Measurements from ENCODE around the gene LAMA1. TPM values are rescaled to one million over a fixed set of nuclear protein-coding genes. Genes with fewer than 3 reads are reported as not detected.

Gene LAMA1
- total and polyA plus RNA-seq, 4 experiments from 2014 or later: not detected

DNA sequence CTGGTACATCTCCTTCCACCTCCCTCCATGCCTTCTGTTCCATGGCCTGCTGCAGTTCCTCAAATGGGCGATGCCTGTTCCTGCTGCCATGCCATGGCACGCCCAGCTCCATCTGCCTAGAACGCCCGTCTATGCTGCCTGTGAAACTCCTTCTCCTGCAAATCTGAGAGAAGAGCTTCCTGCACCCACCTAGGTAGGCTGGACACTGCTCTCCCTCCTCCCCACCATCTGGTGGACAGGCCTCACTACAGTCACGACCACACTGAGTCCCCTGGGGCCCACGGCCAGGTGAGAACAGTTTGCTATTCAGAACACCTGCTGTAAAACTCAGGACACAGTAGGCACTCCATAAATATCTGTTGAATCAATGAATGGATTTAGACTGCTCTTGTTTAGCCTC, 92.4 kb downstream of the LAMA1 start:
- no peak overlapping the region for H3K27ac Mint-ChIP-seq
- Histone ChIP-seq H3K36me3 (ENCODE audit: insufficient read depth, low read length) (no peaks in the 10 kb centered on the region), H3K4me3 (ENCODE audit: low read length in 2 of 2) (no peak overlapping the region), H3K27me3 (ENCODE audit: insufficient read depth, low read length) (no peaks in the 10 kb centered on the region), H3K9me3 (ENCODE audit: control insufficient read depth in 1 of 2, low read length in 2 of 2) (no peaks in the 10 kb centered on the region), H3K4me1 (ENCODE audit: insufficient read depth, low read length) (no peaks in the 10 kb centered on the region), H3K27ac (ENCODE audit: low read depth, low read length) (no peak overlapping the region)
- intact Hi-C loops (cut with micrococcal nuclease): no loop called here
- no peak overlapping the region for H3K4me3 Mint-ChIP-seq
- DNase-seq: no peak
- no peaks in the 10 kb centered on the region for H3K4me1 Mint-ChIP-seq
- ChIA-PET POLR2A (ENCODE audit: partially characterized antibody) (no interaction called here), CTCF (ENCODE audit: partially characterized antibody) (no interaction called here)
- no peaks in the 10 kb centered on the region for H3K36me3 Mint-ChIP-seq
- H3K27me3 Mint-ChIP-seq: no peaks in the 10 kb centered on the region
- peaks cover 0 to 6% (median 4%) of the 10 kb centered on the region in 8 donors for H3K9me3 Mint-ChIP-seq

DNA sequence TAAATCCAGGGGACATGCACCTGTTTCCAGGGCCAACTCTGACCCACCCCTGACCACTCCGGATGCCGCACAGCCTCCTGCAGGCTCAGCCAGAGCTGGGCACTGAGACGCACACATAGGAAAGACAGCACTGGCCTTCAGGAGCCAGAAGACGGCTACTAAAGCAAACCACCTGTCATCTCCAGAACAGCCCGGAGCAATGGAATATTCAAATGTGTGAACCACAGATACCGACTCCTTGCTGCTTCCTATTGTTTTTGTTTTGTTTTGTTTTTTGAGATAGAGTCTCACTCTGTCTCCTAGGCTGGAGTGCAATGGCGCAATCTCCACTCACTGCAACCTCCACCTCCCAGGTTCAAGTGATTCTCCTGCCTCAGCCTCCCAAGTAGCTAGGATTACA, 94.0 kb downstream of the LAMA1 start:
- intact Hi-C loops (cut with micrococcal nuclease): no loop called here
- no peaks in the 10 kb centered on the region for H3K36me3 Mint-ChIP-seq
- no peak overlapping the region for H3K4me3 Mint-ChIP-seq
- no peaks in the 10 kb centered on the region for H3K36me3 ChIP-seq (ENCODE audit: insufficient read depth, low read length)
- no peak overlapping the region for H3K4me3 ChIP-seq (ENCODE audit: low read length in 2 of 2)
- H3K27ac ChIP-seq (ENCODE audit: low read depth, low read length): no peak overlapping the region
- no peak overlapping the region for H3K27ac Mint-ChIP-seq
- ChIA-PET POLR2A (ENCODE audit: partially characterized antibody) (no interaction called here), CTCF (ENCODE audit: partially characterized antibody) (no interaction called here)
- H3K27me3 ChIP-seq (ENCODE audit: insufficient read depth, low read length): no peaks in the 10 kb centered on the region
- no peaks in the 10 kb centered on the region for H3K4me1 Mint-ChIP-seq
- H3K9me3 Mint-ChIP-seq: peaks cover 0 to 7% (median 5%) of the 10 kb centered on the region in 8 donors
- DNase-seq: no peak
- no peaks in the 10 kb centered on the region for H3K9me3 ChIP-seq (ENCODE audit: control insufficient read depth in 1 of 2, low read length in 2 of 2)
- no peaks in the 10 kb centered on the region for H3K4me1 ChIP-seq (ENCODE audit: insufficient read depth, low read length)
- H3K27me3 Mint-ChIP-seq: no peaks in the 10 kb centered on the region

DNA sequence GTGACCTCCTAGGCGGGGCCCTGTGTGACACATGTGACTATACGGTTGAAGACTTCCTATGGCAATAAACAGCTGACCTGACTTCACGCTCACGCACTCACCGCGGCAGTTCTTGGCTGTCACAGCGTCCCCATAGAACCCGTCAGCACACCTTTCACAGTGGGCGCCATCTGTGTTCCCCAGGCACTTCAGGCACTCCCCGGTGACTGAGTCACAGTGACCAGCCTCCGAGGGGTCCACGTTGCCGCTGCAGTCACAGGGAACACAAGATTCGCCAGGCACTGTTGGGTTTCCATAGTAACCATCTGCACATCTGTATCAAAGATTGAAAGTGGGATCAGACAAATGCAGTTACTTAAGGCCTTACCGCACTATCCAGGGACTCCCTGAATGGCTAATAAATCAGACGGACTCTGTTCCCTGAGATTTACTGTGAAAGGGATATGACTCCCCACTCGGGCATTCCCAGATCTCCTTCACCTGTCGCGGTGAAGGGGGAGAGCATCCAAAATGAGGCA, 94.5 kb downstream of the LAMA1 start:
- no peaks in the 10 kb centered on the region for H3K36me3 ChIP-seq (ENCODE audit: insufficient read depth, low read length)
- no peak overlapping the region for H3K4me3 ChIP-seq (ENCODE audit: low read length in 2 of 2)
- H3K9me3 ChIP-seq (ENCODE audit: control insufficient read depth in 1 of 2, low read length in 2 of 2): no peaks in the 10 kb centered on the region
- Mint-ChIP-seq H3K4me3 (no peak overlapping the region), H3K36me3 (no peaks in the 10 kb centered on the region), H3K9me3 (peaks cover 0 to 9% (median 5%) of the 10 kb centered on the region in 8 donors), H3K4me1 (no peaks in the 10 kb centered on the region), H3K27ac (no peak overlapping the region), H3K27me3 (no peaks in the 10 kb centered on the region)
- no peak for DNase-seq
- no peaks in the 10 kb centered on the region for H3K27me3 ChIP-seq (ENCODE audit: insufficient read depth, low read length)
- intact Hi-C loops (cut with micrococcal nuclease): no loop called here
- CTCF ChIA-PET (ENCODE audit: partially characterized antibody): no interaction called here
- H3K27ac ChIP-seq (ENCODE audit: low read depth, low read length): no peak overlapping the region
- H3K4me1 ChIP-seq (ENCODE audit: insufficient read depth, low read length): no peaks in the 10 kb centered on the region
- POLR2A ChIA-PET (ENCODE audit: partially characterized antibody): no interaction called here

DNA sequence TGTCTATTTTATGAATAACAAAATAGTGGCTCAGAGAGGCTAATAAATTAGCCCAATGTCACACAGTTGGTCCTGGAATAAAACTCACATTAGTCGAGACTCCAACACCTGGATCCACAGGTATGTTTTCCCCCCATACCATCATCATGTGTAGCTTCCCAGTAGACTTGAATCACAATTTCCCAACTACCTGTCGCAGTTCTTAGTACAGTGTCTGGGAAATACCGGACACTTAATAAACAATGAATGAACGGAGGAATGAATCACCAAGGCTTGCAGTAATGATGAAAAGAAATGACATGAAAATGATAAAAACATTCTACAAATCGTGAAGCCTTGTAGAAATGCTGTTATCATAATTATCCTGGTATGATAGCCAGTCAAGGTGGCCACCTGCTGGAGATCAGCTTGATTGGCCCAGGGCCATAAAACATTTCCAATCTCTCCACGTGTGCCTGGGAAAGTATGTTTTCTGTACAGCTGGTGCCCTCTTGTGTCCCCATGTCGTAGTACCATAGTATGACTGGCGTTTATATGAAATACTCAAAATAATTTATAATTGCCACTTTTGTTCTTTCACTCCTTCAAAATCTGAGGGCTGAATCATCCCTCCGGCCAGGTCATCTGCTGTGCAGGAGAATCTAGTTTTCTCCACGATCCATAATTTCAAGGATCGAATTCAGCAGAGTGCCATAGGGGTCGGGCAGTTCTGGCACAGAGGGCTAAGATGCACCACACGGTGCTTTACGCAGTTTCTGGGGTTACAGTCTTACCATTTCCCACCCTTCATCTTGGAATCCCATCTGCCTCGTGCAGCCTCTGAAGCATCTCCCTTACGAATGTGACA, 95.4 kb downstream of the LAMA1 start:
- Histone ChIP-seq H3K4me1 (ENCODE audit: insufficient read depth, low read length) (no peaks in the 10 kb centered on the region), H3K4me3 (ENCODE audit: low read length in 2 of 2) (no peak overlapping the region), H3K36me3 (ENCODE audit: insufficient read depth, low read length) (no peaks in the 10 kb centered on the region), H3K9me3 (ENCODE audit: control insufficient read depth in 1 of 2, low read length in 2 of 2) (no peaks in the 10 kb centered on the region), H3K27ac (ENCODE audit: low read depth, low read length) (no peak overlapping the region), H3K27me3 (ENCODE audit: insufficient read depth, low read length) (no peaks in the 10 kb centered on the region)
- ChIA-PET CTCF (ENCODE audit: partially characterized antibody) (no interaction called here), POLR2A (ENCODE audit: partially characterized antibody) (no interaction called here)
- H3K4me3 Mint-ChIP-seq: no peak overlapping the region
- intact Hi-C loops (cut with micrococcal nuclease): no loop called here
- no peak for DNase-seq
- H3K36me3 Mint-ChIP-seq: no peaks in the 10 kb centered on the region
- H3K9me3 Mint-ChIP-seq: peaks cover 0 to 8% (median 4%) of the 10 kb centered on the region in 8 donors
- H3K27me3 Mint-ChIP-seq: no peaks in the 10 kb centered on the region
- H3K27ac Mint-ChIP-seq: no peak overlapping the region
- H3K4me1 Mint-ChIP-seq: no peaks in the 10 kb centered on the region

DNA sequence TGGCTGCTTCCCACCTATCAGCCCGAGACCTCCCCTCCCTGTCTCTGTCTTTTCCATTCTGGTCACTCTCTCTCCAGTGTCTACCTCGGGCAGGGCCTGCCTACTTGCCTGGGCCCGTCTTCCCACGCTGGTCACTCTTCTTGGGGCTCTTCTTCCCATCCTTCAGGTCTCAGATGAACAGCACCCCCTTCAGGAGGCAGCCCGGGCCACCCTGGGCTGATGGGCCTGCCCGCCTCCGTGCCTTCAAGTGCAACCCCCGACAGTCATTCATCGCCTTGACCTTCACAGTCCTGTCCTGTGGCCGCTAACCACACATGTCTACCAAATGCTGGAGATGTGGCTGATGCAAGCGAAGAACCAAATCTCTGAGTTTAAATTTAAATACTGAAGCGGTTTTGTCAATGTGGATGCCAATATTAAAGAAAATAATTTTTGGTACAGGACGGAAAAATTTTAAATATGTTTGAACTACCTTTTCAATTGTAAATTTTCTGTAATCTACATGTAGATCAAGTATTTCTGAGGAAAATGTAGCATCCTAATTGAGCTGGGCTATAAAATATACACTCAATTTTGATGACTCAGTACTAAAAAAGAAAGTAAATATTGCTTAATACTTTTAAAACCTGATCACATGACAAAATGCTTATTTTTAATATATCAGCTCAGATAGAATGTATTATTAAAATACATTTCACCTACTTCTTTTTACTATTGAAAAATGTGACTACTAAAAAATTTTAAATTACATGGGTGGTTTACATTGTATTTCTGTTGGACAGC, 96.4 kb downstream of the LAMA1 start:
- H3K27me3 Mint-ChIP-seq: no peaks in the 10 kb centered on the region
- no peak overlapping the region for H3K27ac Mint-ChIP-seq
- ChIA-PET CTCF (ENCODE audit: partially characterized antibody) (no interaction called here), POLR2A (ENCODE audit: partially characterized antibody) (no interaction called here)
- H3K9me3 Mint-ChIP-seq: peaks cover 0 to 7% (median 2%) of the 10 kb centered on the region in 8 donors
- H3K36me3 ChIP-seq (ENCODE audit: insufficient read depth, low read length): no peaks in the 10 kb centered on the region
- no peaks in the 10 kb centered on the region for H3K4me1 ChIP-seq (ENCODE audit: insufficient read depth, low read length)
- intact Hi-C loops (cut with micrococcal nuclease): no loop called here
- DNase-seq: no peak
- no peak overlapping the region for H3K4me3 Mint-ChIP-seq
- no peaks in the 10 kb centered on the region for H3K27me3 ChIP-seq (ENCODE audit: insufficient read depth, low read length)
- no peak overlapping the region for H3K27ac ChIP-seq (ENCODE audit: low read depth, low read length)
- no peaks in the 10 kb centered on the region for H3K4me1 Mint-ChIP-seq
- H3K9me3 ChIP-seq (ENCODE audit: control insufficient read depth in 1 of 2, low read length in 2 of 2): no peaks in the 10 kb centered on the region
- no peak overlapping the region for H3K4me3 ChIP-seq (ENCODE audit: low read length in 2 of 2)
- H3K36me3 Mint-ChIP-seq: no peaks in the 10 kb centered on the region

DNA sequence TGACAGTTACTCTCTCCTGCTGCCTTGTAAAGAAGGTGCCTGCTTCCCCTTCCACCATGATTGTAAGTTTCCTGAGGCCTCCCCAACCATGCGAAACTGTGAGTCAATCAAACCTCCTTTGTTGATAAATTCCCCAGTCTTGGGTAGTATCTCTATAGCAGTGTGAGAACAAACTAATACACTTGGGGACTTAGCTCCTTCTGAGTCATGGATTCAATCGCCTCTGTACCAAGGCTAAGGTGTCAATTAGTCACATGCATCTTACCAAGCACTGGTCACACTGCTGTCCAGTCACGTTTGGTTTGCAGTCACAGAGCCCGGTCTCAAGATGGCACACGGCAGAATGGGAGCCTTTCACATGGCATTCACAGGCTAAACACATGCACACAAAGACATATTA, 100.6 kb downstream of the LAMA1 start:
- intact Hi-C loops (cut with micrococcal nuclease): no loop called here
- CTCF ChIA-PET (ENCODE audit: partially characterized antibody): no interaction called here
- no peaks in the 10 kb centered on the region for H3K36me3 ChIP-seq (ENCODE audit: insufficient read depth, low read length)

DNA sequence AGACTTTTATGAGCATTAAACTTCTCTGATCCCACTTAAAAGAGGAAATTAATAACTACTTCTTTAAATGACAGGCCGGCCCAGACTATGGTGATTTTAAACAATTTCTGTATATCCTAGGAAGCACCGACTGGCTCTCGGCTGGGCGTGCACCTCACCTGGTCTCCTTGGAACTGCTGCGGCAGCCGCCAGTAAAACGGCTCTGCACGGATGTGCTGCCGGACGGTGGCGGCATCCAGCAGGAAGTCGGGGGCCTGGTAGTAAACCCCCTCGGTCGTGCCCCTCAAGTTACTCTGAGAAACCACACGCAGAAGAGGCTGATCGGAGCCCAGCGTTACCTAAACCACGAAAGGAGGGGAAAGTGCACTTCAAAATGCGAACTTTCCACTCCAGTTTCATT, 106.5 kb downstream of the LAMA1 start:
- ChIA-PET POLR2A (ENCODE audit: partially characterized antibody) (no interaction called here), CTCF (ENCODE audit: partially characterized antibody) (no interaction called here)
- Histone ChIP-seq H3K27me3 (ENCODE audit: insufficient read depth, low read length) (no peaks in the 10 kb centered on the region), H3K4me3 (ENCODE audit: low read length in 2 of 2) (no peak overlapping the region), H3K27ac (ENCODE audit: low read depth, low read length) (no peak overlapping the region), H3K4me1 (ENCODE audit: insufficient read depth, low read length) (no peaks in the 10 kb centered on the region), H3K36me3 (ENCODE audit: insufficient read depth, low read length) (no peaks in the 10 kb centered on the region), H3K9me3 (ENCODE audit: control insufficient read depth in 1 of 2, low read length in 2 of 2) (no peaks in the 10 kb centered on the region)
- no peaks in the 10 kb centered on the region for H3K36me3 Mint-ChIP-seq
- H3K4me1 Mint-ChIP-seq: no peaks in the 10 kb centered on the region
- peaks cover 0 to 1% of the 10 kb centered on the region in 2 donors for H3K27me3 Mint-ChIP-seq
- no peak overlapping the region for H3K4me3 Mint-ChIP-seq
- intact Hi-C loops (cut with micrococcal nuclease): no loop called here
- H3K27ac Mint-ChIP-seq: no peak overlapping the region
- DNase-seq: no peak
- peaks cover 0 to 7% (median 2%) of the 10 kb centered on the region in 8 donors for H3K9me3 Mint-ChIP-seq

More for the DNA sequence above, 100.6 kb downstream of the LAMA1 start:
- H3K4me3 ChIP-seq (ENCODE audit: low read length in 2 of 2): no peak overlapping the region
- Mint-ChIP-seq H3K27me3 (peaks cover 0 to 1% of the 10 kb centered on the region in 2 donors), H3K36me3 (no peaks in the 10 kb centered on the region), H3K4me3 (no peak overlapping the region), H3K27ac (no peak overlapping the region), H3K9me3 (peaks cover 0 to 12% (median 2%) of the 10 kb centered on the region in 8 donors), H3K4me1 (no peaks in the 10 kb centered on the region)
- H3K9me3 ChIP-seq (ENCODE audit: control insufficient read depth in 1 of 2, low read length in 2 of 2): no peaks in the 10 kb centered on the region
- H3K27ac ChIP-seq (ENCODE audit: low read depth, low read length): no peak overlapping the region
- no peaks in the 10 kb centered on the region for H3K4me1 ChIP-seq (ENCODE audit: insufficient read depth, low read length)
- DNase-seq: no peak
- POLR2A ChIA-PET (ENCODE audit: partially characterized antibody): no interaction called here
- no peaks in the 10 kb centered on the region for H3K27me3 ChIP-seq (ENCODE audit: insufficient read depth, low read length)
